Uterus (tissue), 4 donors: ENCODE data around the gene TP53I3. TPM values are rescaled to one million over a fixed set of nuclear protein-coding genes. Genes with fewer than 3 reads are reported as not detected.

ENCODE experiments used
- DNase-seq, 2 donors: peaks; one replicate each; pipeline ENCODE4 v3.0.0-alpha.2; 2019 to 2020
- H3K27ac ChIP-seq, 2 donors: fragments of 200-600 bp; sonication (generic); 1 replicate in 1 of 2; 2 replicates in 1 of 2; pipeline ENCODE4 v1.5.1; 2016 to 2018
- H3K27me3 ChIP-seq, 2 donors: fragments of 200-600 bp; sonication (generic); one replicate each; pipeline ENCODE4 v1.5.1; 2018 to 2019; ENCODE audit warnings: control low read depth in 1 of 2
- H3K36me3 ChIP-seq, 2 donors: fragments of 200-600 bp; sonication (generic); one replicate each; pipeline ENCODE4 v1.5.1; 2019; ENCODE audit warnings: control low read depth in 1 of 2
- H3K4me1 ChIP-seq, 2 donors: fragments of 200-600 bp; sonication (generic); one replicate each; pipeline ENCODE4 v1.5.1; 2018 to 2019; ENCODE audit warnings: control low read depth in 1 of 2
- H3K4me3 ChIP-seq, 2 donors: fragments of 200-600 bp; sonication (generic); 1 replicate in 1 of 2; 2 replicates in 1 of 2; pipeline ENCODE4 v1.5.1; 2018 to 2019; ENCODE audit warnings: mild to moderate bottlenecking in 1 of 2
- H3K9me3 ChIP-seq, 2 donors: fragments of 200-600 bp; sonication (generic); one replicate each; pipeline ENCODE4 v1.5.1; 2019; ENCODE audit warnings: control low read depth in 1 of 2
- CTCF ChIP-seq, 4 experiments: fragments of 200-600 bp in 2 of 4; fragments of 450-650 bp in 2 of 4; sonication (generic) in 2 of 4; IDR thresholded peaks; one replicate each; pipeline ENCODE4 v1.5.1; 2016 to 2019; ENCODE audit warnings: antibody characterized with exemption in 4 of 4, mild to moderate bottlenecking in 2 of 4, moderate library complexity in 1 of 4
- POLR2A ChIP-seq, 2 donors: fragments of 450-650 bp; IDR thresholded peaks; one replicate each; pipeline ENCODE4 v1.6.1; 2016; ENCODE audit warnings: antibody characterized with exemption in 2 of 2, mild to moderate bottlenecking in 1 of 2, moderate library complexity in 1 of 2
- intact Hi-C: fragments of 100-400 bp; cut with DNase I; formaldehyde crosslinking; loops from one replicate; pipeline ENCODE4 v1.15.1; 2023; ENCODE audit warnings: low total_unique reads
- total RNA-seq, 4 donors: library from RNA; depleted of rRNA in 3 of 4; stranded (reverse); fragments of >200 nt in 3 of 4; gene quantifications; one replicate each; pipeline versions ENCODE4 v1.1.0 to v1.2.4, GENCODE V29; 2014 to 2023
- donor health status: DM: yes; HTN: yes; CAD: no.

TP53I3 gene
- total RNA-seq, 4 donors from 2014 or later, result 0.77 to 55.4 (median 10.1) TPM

- no peak for TF ChIP-seq CTCF (IDR thresholded peaks at IDR 0.05)
- TF ChIP-seq POLR2A (IDR thresholded peaks at IDR 0.05), result no peak
- H3K4me1 ChIP-seq, result no peaks in the 10 kb centered on the region
- no peak for DNase-seq
- no peaks in the 10 kb centered on the region for H3K9me3 ChIP-seq
- no peaks in the 10 kb centered on the region for H3K36me3 ChIP-seq
- H3K27me3 ChIP-seq, result no peaks in the 10 kb centered on the region
- H3K4me3 ChIP-seq, result no peak overlapping the region
- H3K27ac ChIP-seq, result no peak overlapping the region
- intact Hi-C loops, result no loop called here
Measured at GRCh38 chr2:24088821-24089359, 4.3 kb upstream of the TP53I3 start.

GRCh38 chr2:24087032-24087431, 2.4 kb upstream of the TP53I3 start:
- peaks cover 3 to 4% of the 10 kb centered on the region in 2 donors for H3K4me1 ChIP-seq
- TF ChIP-seq POLR2A (IDR thresholded peaks at IDR 0.05), result no peak
- TF ChIP-seq CTCF (IDR thresholded peaks at IDR 0.05), result no peak
- H3K9me3 ChIP-seq, result no peaks in the 10 kb centered on the region
- H3K36me3 ChIP-seq, result no peaks in the 10 kb centered on the region
- intact Hi-C loops, result no loop called here
- DNase-seq, result no peak
- H3K4me3 ChIP-seq, result no peak overlapping the region
- no peak overlapping the region for H3K27ac ChIP-seq
- no peaks in the 10 kb centered on the region for H3K27me3 ChIP-seq

GRCh38 chr2:24086241-24086640, 1.6 kb upstream of the TP53I3 start:
- no peaks in the 10 kb centered on the region for H3K27me3 ChIP-seq
- intact Hi-C loops, result no loop called here
- DNase-seq, result no peak

GRCh38 chr2:24085200-24085489, 511 bp upstream of the TP53I3 start:
- H3K4me1 ChIP-seq, result peaks cover 3 to 4% of the 10 kb centered on the region in 2 donors
- H3K27ac ChIP-seq, result peak overlapping the region; percentile 95 to 96
- no peak for DNase-seq
- no peaks in the 10 kb centered on the region for H3K27me3 ChIP-seq
- intact Hi-C loops, result no loop called here
- H3K9me3 ChIP-seq, result no peaks in the 10 kb centered on the region
- no peak for TF ChIP-seq CTCF (IDR thresholded peaks at IDR 0.05)
- no peak for TF ChIP-seq POLR2A (IDR thresholded peaks at IDR 0.05)
- no peaks in the 10 kb centered on the region for H3K36me3 ChIP-seq
- H3K4me3 ChIP-seq, result peak overlapping the region; percentile 55 to 60

More at GRCh38 chr2:24086241-24086640, 1.6 kb upstream of the TP53I3 start:
- Histone ChIP-seq H3K36me3 (no peaks in the 10 kb centered on the region), H3K4me3 (no peak overlapping the region), H3K4me1 (peaks cover 3 to 4% of the 10 kb centered on the region in 2 donors), H3K9me3 (no peaks in the 10 kb centered on the region), H3K27ac (no peak overlapping the region)
- TF ChIP-seq POLR2A (IDR thresholded peaks at IDR 0.05), result no peak

- H3K9me3 ChIP-seq, result no peaks in the 10 kb centered on the region
- no peak for TF ChIP-seq POLR2A (IDR thresholded peaks at IDR 0.05)
- no peak for TF ChIP-seq CTCF (IDR thresholded peaks at IDR 0.05)
- peak overlapping the region; percentile 55 to 60 for H3K4me3 ChIP-seq
- DNase-seq, result peak; percentile 72
- H3K27ac ChIP-seq, result peak overlapping the region; percentile 95 to 96
- H3K36me3 ChIP-seq, result no peaks in the 10 kb centered on the region
- intact Hi-C loops, result no loop called here
- peaks cover 3 to 4% of the 10 kb centered on the region in 2 donors for H3K4me1 ChIP-seq
- H3K27me3 ChIP-seq, result no peaks in the 10 kb centered on the region
Measured at GRCh38 chr2:24083567-24084385, 858 bp downstream of the TP53I3 start.
